Nephron progenitor cell (in vitro differentiated cells): ENCODE measurements around the gene ZBTB11.
"Not testable (repeated sequence)": the region's sequence is repeated elsewhere in the genome, so short reads cannot be mapped to it uniquely, and the experiment has no call there.

Source experiments
- DNase-seq: peaks from one replicate; pipeline ENCODE4 v3.0.0; 2021
- H3K27ac Mint-ChIP-seq: 2 replicates; pipeline ENCODE4 v1.8.0; 2021; ENCODE audit warnings: mild to moderate bottlenecking, moderate library complexity, mixed read lengths
- H3K27me3 Mint-ChIP-seq: 2 replicates; pipeline ENCODE4 v1.8.0; 2021; ENCODE audit warnings: mild to moderate bottlenecking, low read depth, mixed read lengths; ENCODE audit not compliant: poor library complexity
- H3K36me3 Mint-ChIP-seq: 2 replicates; pipeline ENCODE4 v1.8.0; 2021; ENCODE audit warnings: low read depth, mixed read lengths
- H3K4me1 Mint-ChIP-seq: 2 replicates; pipeline ENCODE4 v1.8.0; 2021; ENCODE audit warnings: mixed read lengths
- H3K4me3 Mint-ChIP-seq: 2 replicates; pipeline ENCODE4 v1.8.0; 2021; ENCODE audit warnings: mild to moderate bottlenecking, moderate library complexity, mixed read lengths
- H3K9me3 Mint-ChIP-seq: 2 replicates; pipeline ENCODE4 v1.8.0; 2021; ENCODE audit warnings: mild to moderate bottlenecking, moderate library complexity, mixed read lengths
- TF ChIP-seq, protein P1 (sequence below): fragments of 200-600 bp; sonication (generic); IDR thresholded peaks from 2 replicates; pipeline ENCODE4 v1.5.0; 2021; ENCODE audit warnings: antibody characterized with exemption

The ZBTB11 gene

DNA sequence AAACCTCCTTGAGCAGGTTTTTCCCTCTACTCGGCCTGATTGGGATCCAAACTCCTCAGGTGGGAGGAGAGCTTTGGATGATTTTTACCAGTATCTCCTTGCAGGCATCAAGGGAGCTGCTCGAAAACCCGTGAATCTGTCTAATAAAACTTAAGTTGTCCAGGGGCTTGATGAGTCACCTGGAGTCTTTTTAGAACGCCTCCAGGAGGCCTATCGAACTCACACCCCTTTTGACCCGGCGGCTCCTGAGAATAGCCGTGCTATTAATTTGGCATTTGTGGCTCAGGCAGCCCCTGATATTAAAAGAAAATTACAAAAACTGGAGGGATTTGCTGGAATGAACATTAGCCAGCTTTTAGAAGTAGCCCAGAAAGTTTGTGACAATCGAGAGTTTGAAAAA lies 41.6 kb downstream of the ZBTB11 start:
- TF ChIP-seq, protein P1, sequence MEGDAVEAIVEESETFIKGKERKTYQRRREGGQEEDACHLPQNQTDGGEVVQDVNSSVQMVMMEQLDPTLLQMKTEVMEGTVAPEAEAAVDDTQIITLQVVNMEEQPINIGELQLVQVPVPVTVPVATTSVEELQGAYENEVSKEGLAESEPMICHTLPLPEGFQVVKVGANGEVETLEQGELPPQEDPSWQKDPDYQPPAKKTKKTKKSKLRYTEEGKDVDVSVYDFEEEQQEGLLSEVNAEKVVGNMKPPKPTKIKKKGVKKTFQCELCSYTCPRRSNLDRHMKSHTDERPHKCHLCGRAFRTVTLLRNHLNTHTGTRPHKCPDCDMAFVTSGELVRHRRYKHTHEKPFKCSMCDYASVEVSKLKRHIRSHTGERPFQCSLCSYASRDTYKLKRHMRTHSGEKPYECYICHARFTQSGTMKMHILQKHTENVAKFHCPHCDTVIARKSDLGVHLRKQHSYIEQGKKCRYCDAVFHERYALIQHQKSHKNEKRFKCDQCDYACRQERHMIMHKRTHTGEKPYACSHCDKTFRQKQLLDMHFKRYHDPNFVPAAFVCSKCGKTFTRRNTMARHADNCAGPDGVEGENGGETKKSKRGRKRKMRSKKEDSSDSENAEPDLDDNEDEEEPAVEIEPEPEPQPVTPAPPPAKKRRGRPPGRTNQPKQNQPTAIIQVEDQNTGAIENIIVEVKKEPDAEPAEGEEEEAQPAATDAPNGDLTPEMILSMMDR: no peak
- Mint-ChIP-seq H3K4me3 (no peak overlapping the region), H3K27ac (no peak overlapping the region), H3K9me3 (no peaks in the 10 kb centered on the region), H3K27me3 (peaks cover 10% of the 10 kb centered on the region), H3K4me1 (peaks cover 25% of the 10 kb centered on the region), H3K36me3 (no peaks in the 10 kb centered on the region)
- no peak for DNase-seq

DNA sequence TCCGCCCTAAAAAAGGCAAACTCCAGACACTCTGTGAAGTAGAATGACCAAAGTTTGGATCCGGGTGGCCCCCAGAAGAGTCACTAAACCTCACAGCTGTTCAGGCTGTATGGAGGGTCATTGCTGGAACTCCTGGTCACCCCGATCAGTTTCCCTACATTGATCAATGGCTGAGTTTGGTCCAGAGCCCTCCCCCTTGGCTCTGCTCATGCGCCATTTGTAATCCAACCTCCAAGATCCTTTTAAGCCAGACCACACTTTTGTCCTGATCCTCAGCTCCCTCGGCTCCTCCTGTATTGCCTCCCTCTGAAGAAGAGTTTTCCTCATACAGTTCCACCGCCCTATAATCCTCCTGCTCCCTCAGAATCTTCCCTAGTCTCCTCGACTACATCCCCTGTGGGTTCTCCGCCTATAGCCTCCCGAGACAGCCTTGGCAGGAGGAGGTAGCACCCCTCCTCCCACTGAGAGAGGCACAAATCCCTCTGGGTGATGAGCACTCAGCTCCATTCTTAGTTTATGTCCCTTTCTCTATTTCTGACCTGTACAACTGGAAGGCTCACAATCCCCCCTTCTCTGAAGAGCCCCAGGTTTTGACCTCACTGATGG lies 42.2 kb downstream of the ZBTB11 start:
- Mint-ChIP-seq H3K27me3 (peaks cover 10% of the 10 kb centered on the region), H3K9me3 (no peaks in the 10 kb centered on the region), H3K27ac (peak overlapping the region; percentile 9), H3K4me3 (no peak overlapping the region), H3K36me3 (no peaks in the 10 kb centered on the region), H3K4me1 (peaks cover 23% of the 10 kb centered on the region)
- no peak for DNase-seq
- TF ChIP-seq, protein P1: no peak

DNA sequence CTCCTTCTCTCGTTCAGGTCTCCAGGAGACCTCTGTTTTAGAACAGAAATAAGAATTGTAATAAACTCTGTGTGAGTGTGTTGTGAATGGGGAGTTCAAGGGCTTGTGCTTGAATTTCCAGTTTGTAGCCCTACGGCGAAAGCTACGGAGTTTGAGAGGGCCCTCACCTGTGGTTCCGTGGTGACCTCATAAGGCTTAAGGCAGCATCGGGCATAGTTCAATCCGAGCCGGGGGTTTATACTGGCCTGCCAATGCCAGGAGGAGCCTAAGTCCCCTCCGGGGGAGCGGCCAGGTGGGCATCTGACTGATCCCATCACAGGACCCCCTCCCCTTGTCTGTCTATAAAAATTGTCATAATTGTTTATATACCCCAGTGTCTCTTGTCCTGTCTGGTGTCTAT lies 43.7 kb downstream of the ZBTB11 start:
- Mint-ChIP-seq H3K27me3 (peaks cover 10% of the 10 kb centered on the region), H3K9me3 (no peaks in the 10 kb centered on the region), H3K4me1 (peaks cover 16% of the 10 kb centered on the region), H3K36me3 (no peaks in the 10 kb centered on the region), H3K27ac (no peak overlapping the region), H3K4me3 (no peak overlapping the region)
- no peak for DNase-seq
- TF ChIP-seq, protein P1: no peak

DNA sequence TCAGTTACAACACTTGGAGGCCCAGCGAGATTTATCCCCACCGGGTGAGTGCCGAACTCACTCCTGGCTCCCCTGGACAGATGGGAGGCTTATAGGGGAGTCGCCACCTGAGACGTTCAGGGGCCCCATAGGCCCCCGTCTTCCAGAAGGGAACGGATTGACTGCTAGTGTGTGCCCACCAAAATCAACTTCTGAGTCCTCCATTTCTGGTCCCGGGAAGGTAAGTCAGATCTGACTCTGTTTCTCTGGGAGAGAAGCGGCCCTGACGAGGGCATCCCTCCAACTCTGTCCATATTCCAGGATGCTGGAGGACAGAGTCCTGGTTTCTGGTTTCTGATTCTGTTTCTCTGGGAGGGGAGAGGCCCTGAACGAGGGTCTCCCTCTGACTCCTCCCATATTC lies 44.3 kb downstream of the ZBTB11 start:
- peaks cover 10% of the 10 kb centered on the region for H3K27me3 Mint-ChIP-seq
- H3K9me3 Mint-ChIP-seq: no peaks in the 10 kb centered on the region
- peaks cover 10% of the 10 kb centered on the region for H3K4me1 Mint-ChIP-seq
- DNase-seq: no peak
- no peaks in the 10 kb centered on the region for H3K36me3 Mint-ChIP-seq
- TF ChIP-seq, protein P1: no peak
- peak overlapping the region; percentile 44 for H3K27ac Mint-ChIP-seq
- no peak overlapping the region for H3K4me3 Mint-ChIP-seq

DNA sequence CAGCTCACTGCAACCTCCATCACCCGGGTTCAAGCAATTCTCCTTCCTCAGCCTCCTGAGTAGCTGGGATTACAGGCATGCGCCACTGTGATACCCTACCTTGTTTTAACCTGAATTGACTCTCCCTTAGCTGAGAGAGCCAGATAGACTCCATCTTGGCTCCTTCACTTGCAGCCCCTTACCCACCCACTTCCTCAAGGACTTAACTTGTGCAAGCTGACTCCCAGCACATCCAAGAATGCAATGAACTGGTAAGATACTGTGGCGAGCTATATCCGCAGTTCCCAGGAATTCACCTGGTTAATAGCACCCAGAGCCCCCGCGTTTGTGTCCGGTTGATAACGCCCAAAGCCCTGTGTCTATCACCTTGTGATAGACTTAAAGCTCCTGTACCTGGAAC lies 45.0 kb downstream of the ZBTB11 start:
- not testable (repeated sequence) for H3K27me3 Mint-ChIP-seq, H3K4me3 Mint-ChIP-seq, H3K27ac Mint-ChIP-seq

DNA sequence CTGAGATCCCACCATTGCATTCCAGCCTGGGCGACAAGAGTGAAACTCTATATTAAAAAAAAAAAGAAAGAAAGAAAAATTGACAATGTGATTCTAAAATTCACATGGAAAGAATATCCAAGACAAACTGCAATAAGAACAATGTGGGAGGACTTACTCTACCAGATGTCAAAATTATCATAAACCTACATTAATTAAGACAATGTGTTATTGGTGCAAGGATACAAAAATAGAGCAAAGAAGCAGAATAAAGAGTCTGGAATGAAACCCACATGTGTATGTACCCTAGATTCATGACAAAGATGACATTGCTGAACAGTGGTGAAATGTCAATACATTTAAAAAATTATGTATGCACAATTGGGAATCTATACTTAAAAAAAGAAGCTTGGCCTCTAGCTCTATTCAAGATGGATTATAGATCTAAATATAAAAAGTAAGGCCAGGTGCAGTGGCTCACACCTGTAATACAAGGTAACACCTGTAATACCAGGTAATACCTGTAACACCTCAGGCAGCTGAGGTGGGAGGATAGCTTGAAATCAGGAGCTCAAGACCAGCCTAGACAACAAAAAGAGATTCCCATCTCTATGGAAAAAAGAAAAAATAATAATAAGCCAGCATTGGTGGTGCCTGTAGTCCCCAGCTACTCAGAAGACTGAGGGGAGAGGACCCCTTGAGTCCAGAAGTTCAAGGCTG lies 45.7 kb downstream of the ZBTB11 start:
- Mint-ChIP-seq H3K4me1 (peaks cover 8% of the 10 kb centered on the region), H3K9me3 (no peaks in the 10 kb centered on the region), H3K27ac (no peak overlapping the region), H3K4me3 (no peak overlapping the region), H3K27me3 (peaks cover 10% of the 10 kb centered on the region), H3K36me3 (no peaks in the 10 kb centered on the region)
- DNase-seq: no peak
- TF ChIP-seq, protein P1: no peak

More for the DNA sequence above, 45.0 kb downstream of the ZBTB11 start:
- not testable (repeated sequence) for H3K9me3 Mint-ChIP-seq, H3K36me3 Mint-ChIP-seq, DNase-seq, H3K4me1 Mint-ChIP-seq
